DMS53 treated with DMSO at 0.1 percent for 48 hours (cell line): ENCODE data around the gene ALG3.
A peak's percentile ranks its signal among the peaks of the same experiment; 100 is the strongest.

Experiments used
- DNase-seq: peaks from one replicate; lab custom pipeline; 2025; ENCODE audit not compliant: unreplicated experiment; lab: John Stamatoyannopoulos, UW

The ALG3 gene

GRCh38 chr3:184236033-184236410 lies 12.7 kb downstream of the ALG3 start:
- DNase-seq: no peak

- DNase-seq: no peak
Observed at GRCh38 chr3:184235381-184236032, 13.3 kb downstream of the ALG3 start.

- DNase-seq: no peak
Observed at GRCh38 chr3:184234671-184235380, 13.9 kb downstream of the ALG3 start.

GRCh38 chr3:184234224-184234623 lies 14.5 kb downstream of the ALG3 start:
- peak; percentile 27 for DNase-seq

- DNase-seq: no peak
Observed at GRCh38 chr3:184233127-184233843, 15.5 kb downstream of the ALG3 start.

GRCh38 chr3:184231671-184232070 lies 17.1 kb downstream of the ALG3 start:
- no peak for DNase-seq

GRCh38 chr3:184230603-184231528 lies 17.9 kb downstream of the ALG3 start:
- DNase-seq: peak; percentile 38

GRCh38 chr3:184230081-184230602 lies 18.6 kb downstream of the ALG3 start:
- DNase-seq: peak; percentile 37

GRCh38 chr3:184229394-184230080 lies 19.2 kb downstream of the ALG3 start, which contains the start of gene VWA5B2:
VWA5B2 (plus strand) TSS chr3:184229585; CDS start chr3:184230529, 944 bp downstream.
- peak; percentile 63 for DNase-seq

- no peak for DNase-seq
Observed at GRCh38 chr3:184228376-184229137, 20.2 kb downstream of the ALG3 start.

GRCh38 chr3:184227481-184227935 lies 21.3 kb downstream of the ALG3 start:
- DNase-seq: peak; percentile 15

- no peak for DNase-seq
Observed at GRCh38 chr3:184223946-184224345, 24.8 kb downstream of the ALG3 start.

GRCh38 chr3:184222521-184222920 lies 26.2 kb downstream of the ALG3 start:
- DNase-seq: no peak

GRCh38 chr3:184218814-184219213 lies 29.9 kb downstream of the ALG3 start:
- no peak for DNase-seq

GRCh38 chr3:184211718-184212117 lies 37.0 kb downstream of the ALG3 start:
- DNase-seq: no peak

- DNase-seq: no peak
Observed at GRCh38 chr3:184211297-184211696, 37.5 kb downstream of the ALG3 start.

- DNase-seq: no peak
Observed at GRCh38 chr3:184209146-184209923, 39.4 kb downstream of the ALG3 start.

GRCh38 chr3:184203526-184203925 lies 45.2 kb downstream of the ALG3 start:
- DNase-seq: no peak
